Measurements from ENCODE around the gene FBXW11. TPM values are rescaled to one million over a fixed set of nuclear protein-coding genes. Genes with fewer than 3 reads are reported as not detected.

FBXW11 gene
- total RNA-seq: 50.9 and 63.5 TPM in 2 replicates

DNA sequence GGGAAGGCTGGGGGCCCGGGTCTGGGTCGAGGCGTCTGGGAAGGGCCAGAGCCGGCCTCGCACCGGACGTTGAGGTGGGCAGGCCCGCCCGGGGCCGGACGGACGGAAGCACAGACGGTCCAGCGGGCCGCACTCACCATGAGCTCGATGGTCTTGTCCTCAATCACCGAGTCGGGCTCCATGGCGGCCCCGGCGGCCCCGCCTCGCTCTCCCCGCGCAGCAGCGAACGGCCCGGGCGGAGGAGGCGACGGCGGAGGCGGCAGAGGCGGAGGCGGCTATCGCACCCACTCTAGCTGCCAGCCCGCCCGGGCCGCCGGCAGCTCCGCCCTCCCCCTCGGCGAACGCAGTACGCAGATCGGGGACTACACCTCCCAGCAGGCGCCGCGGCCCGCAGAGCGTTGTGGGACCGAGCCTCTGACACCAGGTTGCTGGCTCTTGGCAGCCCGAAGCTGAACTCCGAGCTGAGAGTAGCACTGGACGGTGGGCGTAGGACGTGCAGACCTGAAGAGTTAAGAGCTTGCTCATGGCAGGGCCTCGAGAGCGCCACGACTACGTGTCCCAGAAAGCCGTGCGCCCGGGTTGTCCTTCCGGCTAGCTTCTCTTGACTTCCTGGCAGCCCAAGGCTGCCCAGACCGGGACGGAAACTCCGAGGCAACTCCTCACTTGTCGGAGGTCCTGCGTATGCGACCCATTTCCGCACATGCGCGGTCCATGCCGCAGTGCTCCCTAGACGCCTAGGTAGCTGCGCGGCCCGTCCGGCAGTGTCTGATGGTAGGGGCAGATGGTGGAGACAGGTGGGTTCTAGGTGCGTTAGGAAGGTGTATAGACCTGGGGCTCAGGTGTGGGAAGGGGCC is at the start of gene FBXW11:
Gene FBXW11 (minus strand): TSS at position 318 of the 854 bp plus-strand sequence. CDS start 136 bp downstream, at position 182.

Other genes starting within 250 kb of the FBXW11 start
- not detected in 2 replicates for gene SMIM23, start 220.8 kb downstream of the FBXW11 start, total RNA-seq
- gene STK10, start 181.6 kb upstream of the FBXW11 start, total RNA-seq: 16.8 and 18.4 TPM in 2 replicates
- gene EFCAB9, start 187.5 kb upstream of the FBXW11 start, total RNA-seq: 0.16 TPM in 1 of 2 replicates, not detected in the other

All from bronchial smooth muscle cell (primary cell).